HS-5 (cell line): ENCODE measurements around the gene ZBTB1.

Experiments used
- DNase-seq: peaks from one replicate; pipeline ENCODE4 v3.0.0-alpha.2; 2012; ENCODE audit warnings: low read depth

The ZBTB1 gene

DNA sequence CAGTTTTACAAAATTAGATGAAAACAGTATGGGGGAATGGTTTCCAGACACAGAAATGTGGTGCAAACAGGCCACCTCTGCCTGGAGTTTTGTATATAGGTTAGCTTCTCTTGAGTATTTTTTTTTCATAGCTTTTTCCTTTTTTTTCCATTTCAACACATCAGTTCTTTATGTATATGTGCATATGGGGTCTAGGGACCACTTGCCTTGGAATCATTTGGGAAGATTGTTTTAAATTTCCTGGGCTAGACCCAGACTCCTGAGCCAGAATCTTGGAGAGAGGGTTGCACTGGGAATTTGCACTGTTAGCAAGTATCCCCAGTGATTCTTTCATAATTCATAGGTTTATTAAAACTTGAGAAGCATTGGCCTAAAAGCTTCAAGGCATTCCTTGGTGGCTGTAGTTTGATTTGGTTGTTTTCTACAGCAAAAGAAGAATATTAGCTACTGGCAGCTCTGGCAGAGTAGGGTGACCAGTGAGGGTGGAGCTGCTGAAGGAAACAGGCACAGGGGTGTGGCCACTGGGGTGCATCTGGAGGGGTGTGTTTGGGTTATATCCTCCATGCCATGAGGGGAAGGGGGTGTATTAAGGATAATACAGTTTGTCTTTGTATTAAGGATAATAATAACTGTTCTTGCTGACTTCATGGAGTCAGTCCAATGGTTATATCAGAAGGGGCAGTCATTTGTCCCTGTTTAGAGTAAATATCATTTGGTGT lies 68.0 kb downstream of the ZBTB1 start:
- DNase-seq = no peak

- DNase-seq = no peak
Observed at GRCh38 chr14:64573109-64573508, 68.5 kb downstream of the ZBTB1 start.
